ENCODE data around the gene PCCA. TPM values are rescaled to one million over a fixed set of nuclear protein-coding genes. Genes with fewer than 3 reads are reported as not detected.

PCCA gene
- total RNA-seq, 1 experiment from 2014 or later: 14.8 TPM

Other genes with a start within 250 kb of the PCCA start
- 0.12 and 0.58 TPM in 2 replicates for gene ZIC5, start 117.3 kb upstream of the PCCA start, total RNA-seq (2014; rRNA removed; shearing (Covaris generic))
- gene ZIC2, start 107.3 kb upstream of the PCCA start, total RNA-seq (2014; rRNA removed; shearing (Covaris generic)): 0.27 and 0.56 TPM in 2 replicates